DOHH2 (cell line): ENCODE measurements around the gene RRN3.
"Not testable (repeated sequence)": the region's sequence is repeated elsewhere in the genome, so short reads cannot be mapped to it uniquely, and the experiment has no call there.

Source experiments
- EZH2phosphoT487 ChIP-seq: fragments of 200-600 bp; sonication (generic); IDR thresholded peaks from 2 replicates; pipeline ENCODE4 v1.6.1; 2017; ENCODE audit warnings: borderline replicate concordance, mild to moderate bottlenecking, antibody characterized with exemption, low read length, moderate library complexity, mixed read lengths
- TF ChIP-seq, protein P1 (sequence below): fragments of 200-600 bp; sonication (generic); IDR thresholded peaks from one replicate; pipeline ENCODE4 v1.5.1; 2014; ENCODE audit warnings: antibody characterized with exemption, mild to moderate bottlenecking, low read depth, low read length; ENCODE audit not compliant: poor library complexity, severe bottlenecking

DNA sequence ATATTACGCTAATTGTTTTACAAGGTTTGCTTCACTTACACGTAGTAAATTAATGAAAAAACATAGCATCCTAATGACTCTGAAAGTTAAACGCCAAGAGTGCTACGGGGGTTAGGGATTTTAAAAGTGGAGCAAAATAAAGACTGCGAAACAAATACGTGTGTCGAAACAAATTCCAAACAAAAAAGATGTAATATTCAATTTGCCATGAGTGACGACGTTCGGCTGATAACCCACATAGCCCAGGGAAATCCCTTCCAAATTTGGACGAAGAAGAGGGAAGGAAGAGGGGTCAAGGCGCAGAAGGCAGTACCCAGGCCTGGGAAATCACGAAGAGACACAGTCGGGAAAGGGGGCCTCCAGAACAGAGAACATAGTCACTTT lies 509 bp downstream of the RRN3 start:
- TF ChIP-seq, protein P1, sequence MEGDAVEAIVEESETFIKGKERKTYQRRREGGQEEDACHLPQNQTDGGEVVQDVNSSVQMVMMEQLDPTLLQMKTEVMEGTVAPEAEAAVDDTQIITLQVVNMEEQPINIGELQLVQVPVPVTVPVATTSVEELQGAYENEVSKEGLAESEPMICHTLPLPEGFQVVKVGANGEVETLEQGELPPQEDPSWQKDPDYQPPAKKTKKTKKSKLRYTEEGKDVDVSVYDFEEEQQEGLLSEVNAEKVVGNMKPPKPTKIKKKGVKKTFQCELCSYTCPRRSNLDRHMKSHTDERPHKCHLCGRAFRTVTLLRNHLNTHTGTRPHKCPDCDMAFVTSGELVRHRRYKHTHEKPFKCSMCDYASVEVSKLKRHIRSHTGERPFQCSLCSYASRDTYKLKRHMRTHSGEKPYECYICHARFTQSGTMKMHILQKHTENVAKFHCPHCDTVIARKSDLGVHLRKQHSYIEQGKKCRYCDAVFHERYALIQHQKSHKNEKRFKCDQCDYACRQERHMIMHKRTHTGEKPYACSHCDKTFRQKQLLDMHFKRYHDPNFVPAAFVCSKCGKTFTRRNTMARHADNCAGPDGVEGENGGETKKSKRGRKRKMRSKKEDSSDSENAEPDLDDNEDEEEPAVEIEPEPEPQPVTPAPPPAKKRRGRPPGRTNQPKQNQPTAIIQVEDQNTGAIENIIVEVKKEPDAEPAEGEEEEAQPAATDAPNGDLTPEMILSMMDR, result not testable (repeated sequence)
- TF ChIP-seq EZH2phosphoT487, result not testable (repeated sequence)
